Frontal cortex (tissue), 4 donors: Measurements from ENCODE around the gene NAPG. TPM values are rescaled to one million over a fixed set of nuclear protein-coding genes. Genes with fewer than 3 reads are reported as not detected.
"Not testable (repeated sequence)": the region's sequence is repeated elsewhere in the genome, so short reads cannot be mapped to it uniquely, and the experiment has no call there.

ENCODE experiments used
- DNase-seq, 2 donors: peaks; one replicate each; pipeline ENCODE4 v3.0.0; 2012; ENCODE audit warnings: low spot score in 2 of 2
- FAIRE-seq: peaks from 2 replicates; lab custom pipeline; 2012; peaks lifted over from hg19 to GRCh38; lab: Jason Lieb, UNC
- total RNA-seq: library from RNA; depleted of rRNA; stranded (reverse); fragments of >200 nt; gene quantifications from one replicate; pipeline ENCODE4 v1.2.3, GENCODE V29; 2014
- donor health status: control.
- donor health status: control.
- donor health status: control.

The NAPG gene
- total RNA-seq, 1 donor from 2014 or later = 107 TPM

DNA sequence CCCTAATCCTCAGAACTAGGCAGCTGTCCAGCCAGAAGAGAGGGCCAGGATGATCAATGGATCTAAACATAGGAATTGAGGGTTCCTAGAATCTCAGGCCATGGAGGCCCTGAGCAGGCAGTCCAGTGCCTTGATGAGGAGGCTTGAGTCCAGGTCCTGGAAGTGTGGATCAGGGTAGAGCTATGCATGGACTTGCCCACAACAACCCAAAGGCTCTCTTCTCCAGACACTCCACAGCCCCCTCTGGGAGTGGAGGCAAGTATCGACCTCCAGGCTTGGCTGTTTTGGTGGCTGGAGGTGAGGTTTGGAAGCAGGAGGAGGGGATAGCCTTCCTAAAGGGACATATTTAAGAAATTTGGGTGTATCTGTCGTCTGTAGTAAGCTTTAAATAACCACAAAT, 45.7 kb downstream of the NAPG start:
- FAIRE-seq (no peak), DNase-seq (no peak)

DNA sequence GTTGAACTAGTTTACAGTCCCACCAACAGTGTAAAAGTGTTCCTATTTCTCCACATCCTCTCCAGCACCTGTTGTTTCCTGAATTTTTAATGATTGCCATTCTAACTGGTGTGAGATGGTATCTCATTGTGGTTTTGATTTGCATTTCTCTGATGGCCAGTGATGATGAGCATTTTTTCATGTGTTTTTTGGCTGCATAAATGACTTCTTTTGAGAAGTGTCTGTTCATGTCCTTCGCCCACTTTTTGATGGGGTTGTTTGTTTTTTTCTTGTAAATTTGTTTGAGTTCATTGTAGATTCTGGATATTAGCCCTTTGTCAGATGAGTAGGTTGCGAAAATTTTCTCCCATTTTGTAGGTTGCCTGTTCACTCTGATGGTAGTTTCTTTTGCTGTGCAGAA, 47.4 kb downstream of the NAPG start:
- not testable (repeated sequence) for DNase-seq, FAIRE-seq

DNA sequence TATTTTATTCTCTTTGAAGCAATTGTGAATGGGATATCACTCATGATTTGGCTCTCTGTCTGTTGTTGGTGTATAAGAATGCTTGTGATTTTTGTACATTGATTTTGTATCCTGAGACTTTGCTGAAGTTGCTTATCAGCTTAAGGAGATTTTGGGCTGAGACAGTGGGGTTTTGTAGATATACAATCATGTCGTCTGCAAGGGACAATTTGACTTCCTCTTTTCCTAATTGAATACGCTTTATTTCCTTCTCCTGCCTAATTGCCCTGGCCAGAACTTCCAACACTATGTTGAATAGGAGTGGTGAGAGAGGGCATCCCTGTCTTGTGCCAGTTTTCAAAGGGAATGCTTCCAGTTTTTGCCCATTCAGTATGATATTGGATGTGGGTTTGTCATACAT, 48.6 kb downstream of the NAPG start:
- FAIRE-seq, DNase-seq: not testable (repeated sequence)

DNA sequence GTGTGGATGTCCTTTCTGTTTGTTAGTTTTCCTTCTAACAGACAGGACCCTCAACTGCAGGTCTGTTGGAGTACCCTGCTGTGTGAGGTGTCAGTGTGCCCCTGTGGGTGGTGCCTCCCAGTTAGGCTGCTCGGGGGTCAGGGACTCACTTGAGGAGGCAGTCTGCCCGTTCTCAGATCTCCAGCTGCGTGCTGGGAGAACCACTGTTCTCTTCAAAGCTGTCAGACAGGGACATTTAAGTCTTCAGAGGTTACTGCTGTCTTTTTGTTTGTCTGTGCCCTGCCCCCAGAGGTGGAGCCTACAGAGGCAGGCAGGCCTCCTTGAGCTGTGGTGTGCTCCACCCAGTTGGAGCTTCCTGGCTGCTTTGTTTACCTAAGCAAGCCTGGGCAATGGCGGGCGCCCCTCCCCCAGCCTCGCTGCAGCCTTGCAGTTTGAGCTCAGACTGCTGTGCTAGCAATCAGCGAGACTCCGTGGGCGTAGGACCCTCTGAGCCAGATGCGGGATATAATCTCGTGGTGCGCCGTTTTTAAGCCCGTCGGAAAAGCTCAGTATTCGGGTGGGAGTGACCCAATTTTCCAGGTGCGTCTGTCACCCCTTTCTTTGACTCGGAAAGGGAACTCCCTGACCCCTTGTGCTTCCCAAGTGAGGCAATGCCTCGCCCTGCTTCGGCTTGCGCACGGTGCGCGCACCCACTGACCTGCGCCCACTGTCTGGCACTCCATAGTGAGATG, 52.2 kb downstream of the NAPG start:
- not testable (repeated sequence) for FAIRE-seq, DNase-seq

DNA sequence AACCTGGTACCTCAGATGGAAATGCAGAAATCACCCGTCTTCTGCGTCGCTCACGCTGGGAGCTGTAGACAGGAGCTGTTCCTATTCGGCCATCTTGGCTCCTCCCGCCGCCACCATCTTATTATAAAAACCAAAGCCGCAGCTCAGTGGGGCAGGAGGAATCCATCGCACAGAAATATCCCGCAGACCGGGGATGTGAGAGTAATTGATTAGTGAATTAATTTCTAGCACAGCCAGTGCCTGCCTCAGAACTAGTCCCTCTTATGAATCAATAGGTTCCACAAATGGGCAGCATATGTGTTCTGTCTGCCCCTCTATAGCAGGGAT, 52.7 kb downstream of the NAPG start:
- not testable (repeated sequence) for DNase-seq, FAIRE-seq

DNA sequence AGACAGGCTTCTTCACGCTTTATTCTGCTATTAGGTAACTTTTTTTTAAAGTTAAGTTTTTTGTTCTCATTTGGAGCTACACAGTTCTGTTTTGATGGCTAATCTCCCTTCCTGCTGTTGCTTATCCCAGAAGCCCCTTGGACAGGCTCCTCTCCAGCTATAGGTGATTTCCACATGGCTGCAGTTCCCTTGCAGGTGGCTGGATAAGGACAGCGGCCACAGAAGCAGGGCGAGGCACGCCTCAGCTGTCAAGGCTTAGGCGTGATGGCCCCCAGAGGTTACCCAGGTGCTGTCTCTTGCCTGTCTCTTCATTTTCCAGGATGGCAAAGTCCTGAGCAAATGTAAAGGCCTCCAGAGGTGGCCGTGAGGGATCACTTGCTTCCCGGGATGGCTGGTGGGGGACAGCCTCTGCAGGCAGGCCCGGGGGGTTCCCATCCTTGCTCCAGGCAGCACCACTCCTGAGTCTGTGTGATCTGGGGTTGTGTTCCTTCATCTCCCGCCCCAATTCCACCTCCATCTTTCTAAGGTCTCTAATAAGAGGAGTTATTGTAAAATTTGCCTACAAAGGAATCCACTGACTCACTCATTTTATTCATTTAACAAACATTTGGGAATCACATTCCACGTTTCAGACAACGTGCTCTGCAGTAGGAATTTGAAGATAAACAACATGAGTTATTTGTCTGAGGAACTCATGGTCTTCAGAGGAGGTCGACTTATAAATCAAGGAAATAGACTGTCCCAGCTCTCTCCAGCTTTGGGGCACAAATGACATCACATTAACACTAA, 53.4 kb downstream of the NAPG start:
- DNase-seq (no peak), FAIRE-seq (no peak)

DNA sequence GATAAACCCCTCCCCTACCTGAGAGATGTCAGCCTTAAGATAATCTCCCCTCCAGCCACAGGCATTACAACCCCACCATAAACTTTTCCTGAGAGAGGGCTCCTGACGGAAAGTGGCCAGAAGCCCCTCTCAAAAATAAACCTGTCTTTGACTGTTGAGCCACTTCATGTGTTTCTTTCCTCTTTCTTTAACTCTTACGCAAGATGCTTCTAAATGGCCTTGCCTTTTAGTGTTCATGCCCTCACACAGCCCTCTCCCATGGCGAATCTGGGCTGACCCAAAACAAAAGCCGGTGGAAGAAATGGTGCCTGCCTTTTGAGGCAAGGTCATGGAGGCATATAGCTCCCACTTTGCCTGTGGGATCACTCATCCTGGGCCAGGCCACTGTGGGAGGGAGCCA, 54.4 kb downstream of the NAPG start:
- DNase-seq (no peak), FAIRE-seq (no peak)

DNA sequence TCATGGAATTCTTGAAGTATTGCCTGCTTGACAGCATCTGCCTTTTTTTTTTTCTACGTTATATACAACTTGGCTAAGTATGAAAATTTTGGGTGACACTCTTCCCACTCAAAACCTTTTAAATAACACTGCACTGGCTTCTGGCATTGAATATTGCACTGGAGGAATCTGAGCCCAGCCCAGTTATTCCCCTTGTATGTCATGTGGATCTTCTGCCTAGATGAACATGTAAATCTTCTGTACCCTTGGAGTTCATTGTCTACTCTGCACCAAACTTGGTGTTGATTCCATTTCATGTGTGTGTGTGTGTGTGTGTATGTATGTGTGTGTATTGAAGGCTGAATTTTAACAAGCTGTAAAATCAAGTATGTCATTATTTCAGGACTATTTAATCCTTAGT, 59.4 kb downstream of the NAPG start:
- FAIRE-seq = no peak
- DNase-seq = no peak

DNA sequence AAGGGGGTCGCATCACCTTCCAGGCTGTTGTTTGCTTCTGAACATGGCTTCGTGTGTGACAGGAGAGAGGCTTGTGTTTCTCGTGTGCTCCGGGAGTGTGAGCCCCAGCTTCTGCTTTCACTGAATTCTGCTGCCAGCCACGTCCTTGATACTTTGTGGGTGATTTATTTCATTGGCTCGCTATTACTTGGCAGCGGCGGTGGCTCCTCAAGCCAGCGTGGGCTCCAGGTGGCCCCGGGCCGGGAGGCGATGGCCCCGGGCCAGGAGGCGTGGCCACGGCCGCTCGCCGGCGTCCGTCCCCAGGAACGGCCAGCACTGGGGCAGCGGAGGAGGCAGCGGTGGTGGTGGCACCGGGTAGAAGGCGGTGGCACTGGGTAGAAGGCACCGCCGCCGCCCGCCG, 63.1 kb downstream of the NAPG start:
- DNase-seq (no peak), FAIRE-seq (no peak)

DNA sequence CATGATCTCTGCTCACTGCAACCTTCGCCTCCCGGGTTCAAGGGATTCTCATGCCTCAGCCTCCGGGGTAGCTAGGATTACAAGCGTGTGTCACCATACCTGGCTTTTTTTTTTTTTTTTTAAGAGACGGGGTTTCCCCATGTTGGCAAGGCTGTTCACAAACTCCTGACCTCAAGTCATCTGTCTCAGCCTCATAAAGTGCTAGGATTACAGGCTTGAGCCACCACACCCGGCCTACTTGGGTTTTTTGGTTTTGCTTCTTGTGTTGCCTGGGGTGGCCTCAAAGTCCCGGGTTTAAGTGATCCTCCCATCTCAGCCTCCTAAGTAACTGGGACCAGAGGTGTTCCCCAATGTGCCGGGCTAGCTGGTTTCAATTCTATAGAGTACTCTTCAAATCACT, 64.6 kb downstream of the NAPG start:
- DNase-seq (no peak), FAIRE-seq (no peak)

DNA sequence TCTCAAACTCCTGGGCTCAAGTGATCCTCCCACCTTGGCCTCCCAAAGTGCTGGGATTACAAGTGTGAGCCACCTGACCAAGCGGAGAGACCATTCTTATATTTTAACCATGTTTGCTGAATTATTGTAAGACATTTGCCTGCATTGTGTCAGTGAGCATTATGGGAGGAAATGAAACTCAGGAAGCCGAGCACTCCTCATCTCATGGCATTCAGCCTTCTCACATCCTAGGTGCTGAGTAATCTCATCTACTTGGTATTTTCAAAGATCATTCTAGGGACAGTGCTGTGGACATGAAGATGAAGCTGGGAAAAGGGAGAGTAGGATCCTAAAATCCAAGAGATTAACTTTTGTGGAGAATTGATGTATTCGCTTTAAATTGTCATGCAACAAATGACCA, 66.1 kb downstream of the NAPG start:
- FAIRE-seq = no peak
- DNase-seq = no peak

DNA sequence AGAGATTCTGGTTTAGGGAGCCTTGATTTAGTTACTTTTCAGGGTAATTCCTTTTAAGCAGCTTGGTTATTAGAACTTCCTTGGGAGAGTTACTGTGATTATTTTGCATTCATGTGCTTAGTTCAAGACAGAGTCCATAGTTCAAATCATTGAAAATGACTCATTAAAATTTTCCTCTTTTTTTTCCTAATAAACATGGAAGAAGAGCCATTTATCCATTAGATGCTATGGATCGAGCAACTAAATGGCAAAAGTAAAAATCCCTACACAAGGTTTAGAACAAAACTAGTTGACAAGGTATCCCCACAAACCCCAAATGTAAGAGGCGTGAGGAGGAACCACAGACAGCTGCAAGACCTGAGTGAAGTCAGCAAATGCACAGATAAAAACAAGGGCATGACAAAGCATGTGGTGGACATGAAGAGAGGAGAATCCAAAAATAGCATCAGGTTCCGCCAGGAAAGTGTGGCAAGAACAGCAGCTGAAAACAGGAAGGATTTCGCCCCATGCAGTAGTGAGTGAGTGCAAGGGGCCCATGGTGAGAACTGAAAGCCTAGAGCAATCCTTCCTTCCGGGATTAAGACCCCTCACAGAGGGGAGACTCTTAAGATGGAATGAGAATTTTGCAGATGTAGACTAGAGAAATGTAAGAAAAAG, 67.7 kb downstream of the NAPG start:
- DNase-seq, FAIRE-seq: not testable (repeated sequence)

DNA sequence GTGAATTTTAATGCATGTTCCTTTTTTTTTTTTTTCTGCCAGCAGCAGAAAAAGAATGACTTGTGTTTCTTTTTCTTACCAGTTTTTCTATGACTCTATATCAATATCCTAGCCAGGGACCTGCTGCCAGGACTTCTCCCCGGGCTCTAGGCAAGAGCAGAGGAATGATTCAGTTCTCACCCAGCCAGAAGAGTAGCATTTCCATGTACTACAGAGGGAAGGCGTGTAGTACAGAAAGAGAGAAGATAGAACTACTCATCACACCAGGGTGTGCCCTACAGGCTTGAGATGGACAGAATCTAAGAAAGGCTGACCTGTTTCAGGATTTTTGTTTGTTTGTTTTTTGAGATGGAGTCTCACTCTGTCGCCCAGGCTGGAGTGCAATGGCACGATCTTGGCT, 70.1 kb downstream of the NAPG start:
- FAIRE-seq = not testable (repeated sequence)

DNA sequence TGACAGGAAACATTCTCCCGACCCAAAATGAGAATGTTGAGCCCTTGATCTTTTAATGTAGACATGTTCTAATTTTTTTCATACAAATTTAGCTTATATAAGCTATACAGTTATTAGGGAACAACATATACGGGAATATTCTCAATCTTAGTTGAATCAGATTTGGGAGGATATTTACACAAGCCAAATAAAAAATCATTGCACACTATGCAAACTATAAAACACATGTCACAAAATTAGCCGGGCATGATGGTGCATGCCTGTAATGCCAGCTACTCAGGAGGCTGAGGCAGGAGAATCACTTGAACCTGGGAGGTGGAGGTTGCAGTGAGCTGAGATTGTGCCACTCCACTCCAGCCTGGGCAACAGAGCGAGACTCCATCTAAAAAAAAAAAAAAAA, 71.9 kb downstream of the NAPG start:
- not testable (repeated sequence) for DNase-seq, FAIRE-seq

More for the DNA sequence above, 70.1 kb downstream of the NAPG start:
- not testable (repeated sequence) for DNase-seq

DNA sequence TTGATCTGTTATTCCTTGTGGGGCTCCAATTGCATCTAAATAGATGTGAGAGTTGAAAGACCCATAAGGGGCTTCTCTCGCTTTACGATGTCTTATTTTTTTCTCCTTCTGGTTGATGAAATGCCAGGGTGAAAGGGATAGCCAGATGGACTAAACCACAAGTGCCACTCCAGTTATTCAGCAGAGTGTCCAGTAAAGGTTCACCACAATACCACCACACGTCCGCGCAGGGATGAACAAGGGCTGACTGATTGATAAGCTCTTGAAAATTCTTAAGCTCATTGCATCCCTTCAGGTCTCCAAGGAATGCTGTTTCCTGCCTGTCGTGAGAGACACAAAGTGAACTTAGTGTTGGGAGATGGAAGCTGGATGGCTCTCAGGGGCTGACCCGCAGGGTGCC, 74.9 kb downstream of the NAPG start:
- DNase-seq, FAIRE-seq: not testable (repeated sequence)

Other genes with a start within 250 kb of the NAPG start
- gene APCDD1, start 71.4 kb upstream of the NAPG start, total RNA-seq = 10.6 TPM